ENCODE results near the gene LMF1. TPM values are rescaled to one million over a fixed set of nuclear protein-coding genes. Genes with fewer than 3 reads are reported as not detected.

Gene LMF1
- total and polyA plus RNA-seq, 2 of the 4 experiments (the other 2 are of a cell fraction): 7.7 to 13.1 TPM

GRCh38 chr16:1002399-1003166 is 31.8 kb upstream of the LMF1 start:
- H2BK20ac ChIP-seq (ENCODE audit: low read depth, low read length): no peak overlapping the region
- peak overlapping the region; percentile 29; the same call in 1 of the 2 replicates for H3K4me2 ChIP-seq (ENCODE audit: low read depth, low read length)
- BruUV-seq (replicated peaks): no TSS peak
- no peak overlapping the region for H2BK5ac ChIP-seq (ENCODE audit: low read depth, low read length, poor library complexity, severe bottlenecking)
- H3K4me3 ChIP-seq (ENCODE audit: insufficient read depth, low read depth, low read length): no peak overlapping the region
- H3K4me1 ChIP-seq (ENCODE audit: control insufficient read depth, insufficient read depth, low read length): peaks cover 7% of the 10 kb centered on the region
- H3K27ac ChIP-seq (ENCODE audit: insufficient read depth, low read length): no peak overlapping the region
- H4K8ac ChIP-seq (ENCODE audit: low read depth in 2 of 2, low read length in 2 of 2): no peak overlapping the region
- H3K27me3 ChIP-seq (ENCODE audit: control insufficient read depth, insufficient read depth, low read length): peaks cover 45% of the 10 kb centered on the region; the same call in 1 of the 2 replicates
- peak overlapping the region; percentile 90 for H2AK9ac ChIP-seq (replicated peaks; ENCODE audit: low read depth, low read length, poor library complexity)
- peak; percentile 90 for TF ChIP-seq BHLHE40 (IDR thresholded peaks at IDR 0.05; ENCODE audit: low read depth, low read length)
- TF ChIP-seq RCOR1 (IDR thresholded peaks at IDR 0.05; ENCODE audit: insufficient replicate concordance, low read length): peak; percentile 59
- TF ChIP-seq MXI1 (IDR thresholded peaks at IDR 0.05; ENCODE audit: borderline replicate concordance, low read depth, low read length): 0 out of 2 replicates have a peak, but pooled peaks have one; percentile 26
- no peak for TF ChIP-seq SMC3 (IDR thresholded peaks at IDR 0.05; ENCODE audit: low read depth, low read length)
- TF ChIP-seq CTCF (conservative IDR thresholded peaks at IDR 0.05; ENCODE audit: low read depth, low read length): no peak
- TF ChIP-seq MAZ (IDR thresholded peaks at IDR 0.05; ENCODE audit: borderline replicate concordance, low read depth, low read length): peak; percentile 9; the same call in 1 of the 2 replicates
- peak; percentile 98 for TF ChIP-seq FOS (IDR thresholded peaks at IDR 0.05; ENCODE audit: low read depth, low read length)
- TF ChIP-seq CEBPB (IDR thresholded peaks at IDR 0.05; ENCODE audit: low read depth, low read length): no peak
- H3K9me3 ChIP-seq (ENCODE audit: control insufficient read depth, insufficient read depth, low read length): peaks cover 5% of the 10 kb centered on the region
- POLR2A ChIA-PET (ENCODE audit: unreplicated experiment): no interaction called here
- no peaks in the 10 kb centered on the region; the same call in 1 of the 2 replicates for H4K20me1 ChIP-seq (ENCODE audit: insufficient read depth, low read length)
- no peak overlapping the region for H3K4ac ChIP-seq (ENCODE audit: low read depth, low read length)
- H3K9me1 ChIP-seq (ENCODE audit: insufficient read depth, low read length): no peaks in the 10 kb centered on the region
- H3K18ac ChIP-seq (ENCODE audit: low read depth, low read length): no peak overlapping the region
- ATAC-seq (ENCODE audit: low read depth): peak; percentile 91
- H3K14ac ChIP-seq (replicated peaks; ENCODE audit: low read depth, low read length): no peak overlapping the region
- 77% methylated on average over 22 of the region's 46 CpGs; no CpG with 5 or more reads in 1 of the 2 experiments for WGBS, 2 experiments (ENCODE audit: extremely low coverage in 2 of 2, insufficient read length in 1 of 2)
- H3K79me1 ChIP-seq (ENCODE audit: low read depth in 1 of 2, low read length in 2 of 2): no peaks in the 10 kb centered on the region
- H2BK120ac ChIP-seq (ENCODE audit: low read depth, low read length): no peak overlapping the region; the same call in 1 of the 2 replicates
- no peak overlapping the region for H3K9ac ChIP-seq (ENCODE audit: low read depth, low read length)
- intact Hi-C loops (cut with micrococcal nuclease): no loop called here
- H4K5ac ChIP-seq (ENCODE audit: low read depth, low read length): no peak overlapping the region
- CTCF ChIA-PET: no interaction called here
- H3K36me3 ChIP-seq (ENCODE audit: control insufficient read depth, insufficient read depth, low read length): no peaks in the 10 kb centered on the region
- no peak overlapping the region for H2AK5ac ChIP-seq (ENCODE audit: low read depth, low read length)
- H3K23ac ChIP-seq (ENCODE audit: low read depth, low read length): no peak overlapping the region
- DNase-seq: peak; percentile 81
- H2BK15ac ChIP-seq (ENCODE audit: low read depth, low read length): no peak overlapping the region
- no peak overlapping the region for H3K56ac ChIP-seq (ENCODE audit: extremely low read depth, insufficient read depth, low read length)
- no peak overlapping the region for H4K91ac ChIP-seq (ENCODE audit: insufficient read depth, low read depth, low read length)
- peak overlapping the region; percentile 67 for H2AFZ ChIP-seq (replicated peaks; ENCODE audit: low read length, poor library complexity)
- dilution Hi-C loops (cut with HindIII; ENCODE audit: low sequenced_read_pairs, unreplicated experiment): no loop called here
- in situ Hi-C loops (cut with MboI; ENCODE audit: low sequenced_read_pairs): no loop called here
